ENCODE measurements around the gene CLCF1.

The CLCF1 gene

GRCh38 chr11:67373648-67374570 is 511 bp upstream of the CLCF1 start:
- no peak for DNase-seq

- DNase-seq, result no peak
Measured at GRCh38 chr11:67372321-67372992, 941 bp downstream of the CLCF1 start.

GRCh38 chr11:67371911-67372320 is 1.5 kb downstream of the CLCF1 start:
- DNase-seq, result no peak

- DNase-seq, result no peak
Measured at GRCh38 chr11:67371189-67371910, 2.0 kb downstream of the CLCF1 start.

- DNase-seq, result no peak
Measured at GRCh38 chr11:67370351-67371076, 2.9 kb downstream of the CLCF1 start.

- DNase-seq, result no peak
Measured at GRCh38 chr11:67369801-67370284, 3.6 kb downstream of the CLCF1 start.

GRCh38 chr11:67369275-67369674 is 4.1 kb downstream of the CLCF1 start:
- no peak for DNase-seq

- DNase-seq, result no peak
Measured at GRCh38 chr11:67368621-67369020, 4.8 kb downstream of the CLCF1 start.

- DNase-seq, result peak; percentile 18
Measured at GRCh38 chr11:67367761-67368227, 5.6 kb downstream of the CLCF1 start.

- DNase-seq, result no peak
Measured at GRCh38 chr11:67366961-67367760, 6.2 kb downstream of the CLCF1 start.

GRCh38 chr11:67366546-67366945 is 6.9 kb downstream of the CLCF1 start:
- no peak for DNase-seq

- DNase-seq, result no peak
Measured at GRCh38 chr11:67365736-67366444, 7.5 kb downstream of the CLCF1 start.

- DNase-seq, result no peak
Measured at GRCh38 chr11:67364783-67365722, 8.3 kb downstream of the CLCF1 start.

- DNase-seq, result no peak
Measured at GRCh38 chr11:67364169-67364568, 9.2 kb downstream of the CLCF1 start.

- DNase-seq, result no peak
Measured at GRCh38 chr11:67357831-67358670, 15.3 kb downstream of the CLCF1 start.

GRCh38 chr11:67356864-67357561 is 16.4 kb downstream of the CLCF1 start:
- DNase-seq, result no peak

GRCh38 chr11:67356387-67356863 is 17.0 kb downstream of the CLCF1 start:
- no peak for DNase-seq

GRCh38 chr11:67355794-67356386 is 17.5 kb downstream of the CLCF1 start:
- no peak for DNase-seq

Measured in NCI-H524 treated with DMSO at 0.1 percent for 48 hours (cell line).